PC-9 (cell line): ENCODE results near the gene TMEM138. TPM values are rescaled to one million over a fixed set of nuclear protein-coding genes. Genes with fewer than 3 reads are reported as not detected.

Experiments used
- BruUV-seq: library from RNA; stranded (reverse); fragments of 400-500 nt; replicated peaks from 2 replicates; lab custom pipeline; 2021; lab: Mats Ljungman, UMichigan
- CTCF ChIA-PET: fragments of 300-600 bp; sonication (Branson Sonifier 250); formaldehyde crosslinking; loops from one replicate; lab custom pipeline; 2022; ENCODE audit warnings: antibody characterized with exemption; lab: Charles Lee
- POLR2A ChIA-PET: fragments of 300-600 bp; sonication (Branson Sonifier 250); formaldehyde crosslinking; loops from one replicate; lab custom pipeline; 2022; ENCODE audit warnings: antibody characterized with exemption; ENCODE audit not compliant: unreplicated experiment; lab: Charles Lee
- DNase-seq, 2 experiments: peaks; one replicate each; pipeline versions ENCODE4 v3.0.0 to v3.0.0-alpha.2; 2015 to 2022; ENCODE audit warnings: mixed read lengths in 1 of 2
- H2AFZ ChIP-seq: fragments of 200-600 bp; sonication (generic); 2 replicates; pipeline ENCODE4 v1.8.1; 2017; ENCODE audit warnings: antibody characterized with exemption
- H3F3A ChIP-seq: fragments of 200-600 bp; sonication (generic); 2 replicates; pipeline ENCODE4 v1.8.1; 2017; ENCODE audit warnings: antibody characterized with exemption, mild to moderate bottlenecking, low read depth; ENCODE audit not compliant: insufficient read depth
- H3K27ac ChIP-seq: fragments of 200-600 bp; sonication (generic); 2 replicates; pipeline ENCODE4 v1.6.1; 2016; ENCODE audit warnings: mixed run types
- H3K27me3 ChIP-seq: fragments of 200-600 bp; sonication (generic); 2 replicates; pipeline ENCODE4 v1.6.1; 2016; ENCODE audit warnings: low read depth, mixed run types; ENCODE audit not compliant: insufficient read depth
- H3K36me3 ChIP-seq: fragments of 200-600 bp; sonication (generic); 2 replicates; pipeline ENCODE4 v1.6.1; 2016; ENCODE audit warnings: low read depth, mixed run types
- H3K4me1 ChIP-seq: fragments of 200-600 bp; sonication (generic); replicated peaks from 2 replicates; pipeline ENCODE4 v1.6.1; 2016; ENCODE audit warnings: mixed run types; ENCODE audit not compliant: insufficient read depth
- H3K4me2 ChIP-seq: fragments of 200-600 bp; sonication (generic); 2 replicates; pipeline ENCODE4 v1.6.1; 2017; ENCODE audit warnings: mixed run types
- H3K4me3 ChIP-seq: fragments of 200-600 bp; sonication (generic); 2 replicates; pipeline ENCODE4 v1.6.1; 2016; ENCODE audit warnings: mixed run types
- H3K79me2 ChIP-seq: fragments of 200-600 bp; sonication (generic); 2 replicates; pipeline ENCODE4 v1.6.1; 2017; ENCODE audit warnings: low read depth, mixed run types
- H3K9me2 ChIP-seq: fragments of 200-600 bp; sonication (generic); 2 replicates; pipeline ENCODE4 v1.8.1; 2017; ENCODE audit warnings: mild to moderate bottlenecking; ENCODE audit not compliant: insufficient read depth
- H3K9me3 ChIP-seq: fragments of 200-600 bp; sonication (generic); 2 replicates; pipeline ENCODE4 v1.8.1; 2016; ENCODE audit warnings: low read depth; ENCODE audit not compliant: insufficient read depth
- H4K20me1 ChIP-seq: fragments of 200-600 bp; sonication (generic); 2 replicates; pipeline ENCODE4 v1.8.1; 2017; ENCODE audit not compliant: insufficient read depth
- EZH2 ChIP-seq: fragments of 200-600 bp; sonication (generic); IDR thresholded peaks from 2 replicates; pipeline ENCODE4 v1.8.0; 2017; ENCODE audit warnings: antibody characterized with exemption, low read depth
- intact Hi-C: fragments of 100-400 bp; cut with micrococcal nuclease; formaldehyde crosslinking; loops from one replicate; pipeline ENCODE4 v1.10.0; 2022; ENCODE audit not compliant: unreplicated experiment
- total RNA-seq: library from RNA; stranded (reverse); gene quantifications from 2 replicates; pipeline ENCODE4 v1.2.3, GENCODE V29; 2021
- TF ChIP-seq, protein P1 (sequence below): fragments of 200-600 bp; sonication (generic); conservative IDR thresholded peaks from 2 replicates; pipeline ENCODE4 v1.6.1; 2017; ENCODE audit warnings: mixed run types, antibody characterized with exemption, mild to moderate bottlenecking, moderate library complexity

Gene TMEM138
- total RNA-seq, 1 experiment from 2014 or later, result 46.1 TPM

DNA sequence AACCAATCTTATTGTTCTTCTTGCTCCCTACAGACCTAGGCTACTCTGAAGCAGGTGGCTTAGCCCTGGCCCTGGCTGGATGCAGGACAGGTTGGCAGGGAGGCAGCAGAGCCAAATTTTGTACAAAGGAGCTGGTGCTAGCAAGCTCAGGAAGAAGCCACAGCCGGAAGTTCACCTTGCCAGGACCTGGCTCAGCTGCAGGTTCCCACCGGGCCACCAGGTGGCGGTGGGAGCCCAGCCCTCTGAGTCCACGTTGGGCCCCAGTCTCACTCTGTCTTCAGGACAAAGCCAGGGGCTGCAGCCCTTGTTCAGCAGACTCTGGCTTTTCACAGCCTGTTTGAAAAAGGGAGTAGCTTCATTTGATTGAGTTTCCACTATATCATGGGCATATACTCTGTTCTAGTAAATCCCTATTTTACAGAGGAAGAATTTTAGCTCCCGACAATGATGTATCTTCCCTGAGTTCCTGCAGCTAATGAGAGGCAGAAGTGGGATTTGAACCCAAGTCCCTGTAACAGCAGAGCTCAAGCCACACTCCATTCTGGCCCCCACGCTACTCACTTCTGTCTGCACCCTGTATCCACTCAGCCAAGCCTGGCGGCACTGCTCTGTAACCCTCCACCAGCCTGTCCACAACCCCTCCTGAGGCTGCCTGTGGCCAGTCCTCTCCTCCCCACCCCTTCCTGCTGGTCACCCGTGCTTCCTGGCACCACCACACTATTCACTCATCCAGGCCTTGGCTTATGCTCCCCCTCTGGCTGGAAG is 25.8 kb upstream of the TMEM138 start:
- BruUV-seq, result no TSS peak
- POLR2A ChIA-PET, result interaction anchor here (0.5 to 0.9 kb wide), 5 partner anchors 25 to 573 kb away, joined by 3 to 13 read pairs (median 4); partner anchors contain the start of genes CYB561A3 and TMEM138

DNA sequence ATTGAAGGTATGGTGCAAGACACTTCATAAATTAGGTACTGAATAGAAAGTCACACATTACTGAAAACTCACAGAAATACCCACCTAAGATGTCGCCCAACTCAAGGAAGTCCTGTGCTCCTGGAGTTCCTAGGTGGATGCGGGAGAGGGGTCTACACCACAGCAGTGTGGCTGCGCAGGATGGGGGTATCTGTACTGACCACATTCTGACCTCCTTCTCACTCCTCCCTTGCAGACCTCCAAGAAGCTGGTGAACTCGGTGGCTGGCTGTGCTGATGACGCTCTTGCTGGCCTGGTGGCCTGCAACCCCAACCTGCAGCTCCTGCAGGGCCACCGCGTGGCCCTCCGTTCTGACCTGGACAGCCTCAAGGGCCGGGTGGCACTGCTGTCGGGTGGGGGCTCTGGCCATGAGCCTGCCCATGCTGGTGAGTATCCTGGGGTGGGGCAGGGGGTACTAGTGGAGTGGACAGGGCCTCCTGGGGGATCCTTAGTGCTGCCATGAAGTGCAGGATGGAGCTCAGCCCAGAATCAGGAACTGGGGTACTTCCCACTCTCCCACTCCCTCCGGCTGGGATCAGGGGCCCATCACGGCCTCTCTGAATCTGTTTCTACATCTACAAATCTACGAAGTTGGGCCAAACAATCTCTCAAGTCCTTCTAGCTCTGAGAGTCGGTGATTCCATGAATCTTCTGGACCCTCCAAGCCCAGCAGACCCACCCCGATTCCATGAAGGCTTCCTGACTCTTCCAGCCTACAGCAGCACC is 24.3 kb upstream of the TMEM138 start:
- TF ChIP-seq, protein P1, sequence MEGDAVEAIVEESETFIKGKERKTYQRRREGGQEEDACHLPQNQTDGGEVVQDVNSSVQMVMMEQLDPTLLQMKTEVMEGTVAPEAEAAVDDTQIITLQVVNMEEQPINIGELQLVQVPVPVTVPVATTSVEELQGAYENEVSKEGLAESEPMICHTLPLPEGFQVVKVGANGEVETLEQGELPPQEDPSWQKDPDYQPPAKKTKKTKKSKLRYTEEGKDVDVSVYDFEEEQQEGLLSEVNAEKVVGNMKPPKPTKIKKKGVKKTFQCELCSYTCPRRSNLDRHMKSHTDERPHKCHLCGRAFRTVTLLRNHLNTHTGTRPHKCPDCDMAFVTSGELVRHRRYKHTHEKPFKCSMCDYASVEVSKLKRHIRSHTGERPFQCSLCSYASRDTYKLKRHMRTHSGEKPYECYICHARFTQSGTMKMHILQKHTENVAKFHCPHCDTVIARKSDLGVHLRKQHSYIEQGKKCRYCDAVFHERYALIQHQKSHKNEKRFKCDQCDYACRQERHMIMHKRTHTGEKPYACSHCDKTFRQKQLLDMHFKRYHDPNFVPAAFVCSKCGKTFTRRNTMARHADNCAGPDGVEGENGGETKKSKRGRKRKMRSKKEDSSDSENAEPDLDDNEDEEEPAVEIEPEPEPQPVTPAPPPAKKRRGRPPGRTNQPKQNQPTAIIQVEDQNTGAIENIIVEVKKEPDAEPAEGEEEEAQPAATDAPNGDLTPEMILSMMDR, result no peak
- TF ChIP-seq EZH2, result no peak
- intact Hi-C loops, result loop anchor here (10.0 kb wide), 2 partner anchors 83 to 177 kb away; no protein-coding TSS in a partner anchor
- no peaks in the 10 kb centered on the region for H3K27me3 ChIP-seq
- H3K4me1 ChIP-seq, result peaks cover 17% of the 10 kb centered on the region
- no TSS peak for BruUV-seq
- H3K79me2 ChIP-seq, result peaks cover 8% of the 10 kb centered on the region
- H3K9me3 ChIP-seq, result no peaks in the 10 kb centered on the region
- no peak for DNase-seq
- ChIA-PET CTCF (interaction anchor here (0.6 to 2.3 kb wide), 2 partner anchors 24 to 1878 kb away, joined by 5 to 31 read pairs; partner anchors contain the start of genes CYB561A3 and TMEM138), POLR2A (interaction anchor here (0.6 kb wide), 2 partner anchors 22 to 35 kb away, joined by 4 to 8 read pairs; no protein-coding TSS in a partner anchor)
- no peaks in the 10 kb centered on the region for H3K9me2 ChIP-seq
- H3K27ac ChIP-seq, result no peak overlapping the region
- H2AFZ ChIP-seq, result no peak overlapping the region
- H3K4me2 ChIP-seq, result no peak overlapping the region
- no peaks in the 10 kb centered on the region for H3K36me3 ChIP-seq
- H3F3A ChIP-seq, result peaks cover 26% of the 10 kb centered on the region
- no peak overlapping the region for H3K4me3 ChIP-seq
- no peaks in the 10 kb centered on the region for H4K20me1 ChIP-seq

More for the DNA sequence above, 25.8 kb upstream of the TMEM138 start:
- intact Hi-C loops, result loop anchor here (1.0 to 10.0 kb wide), 4 partner anchors 25 to 178 kb away; partner anchors contain the start of gene CYB561A3
- Histone ChIP-seq H3K9me2 (no peaks in the 10 kb centered on the region), H3F3A (peaks cover 26% of the 10 kb centered on the region), H3K4me3 (no peak overlapping the region), H3K36me3 (no peaks in the 10 kb centered on the region), H3K4me1 (peaks cover 24% of the 10 kb centered on the region), H3K27ac (peak overlapping the region; percentile 39; the same call in 1 of the 2 replicates), H3K27me3 (no peaks in the 10 kb centered on the region), H3K9me3 (no peaks in the 10 kb centered on the region), H3K79me2 (peaks cover 23% of the 10 kb centered on the region), H2AFZ (peak overlapping the region; percentile 58; the same call in 1 of the 2 replicates), H3K4me2 (peak overlapping the region; percentile 26; the same call in 1 of the 2 replicates), H4K20me1 (peaks cover 8% of the 10 kb centered on the region)
- peak; percentile 71 to 90 for DNase-seq
- TF ChIP-seq, protein P1, result peak; percentile 98
- TF ChIP-seq EZH2, result no peak
- CTCF ChIA-PET, result interaction anchor here (0.6 to 2.3 kb wide), 19 partner anchors 9 to 492 kb away, joined by 3 to 45 read pairs (median 4); partner anchors contain the start of genes CPSF7, CYB561A3, SDHAF2 and TMEM138
